Activated T-cell treated with anti-CD3 and anti-CD28 coated beads, Interleukin-2, amount 50 U/mL, for 4 hours (primary cell): ENCODE results near the gene NPHS2. TPM values are rescaled to one million over a fixed set of nuclear protein-coding genes. Genes with fewer than 3 reads are reported as not detected.
"Not testable (repeated sequence)": the region's sequence is repeated elsewhere in the genome, so short reads cannot be mapped to it uniquely, and the experiment has no call there.

Source experiments
- ATAC-seq, 2 donors: fragments of 200-7000 bp; cut with Tn5 transposase; one replicate each; pipeline ENCODE4 v1.10.0; 2021
- DNase-seq: peaks from one replicate; pipeline ENCODE4 v3.0.0-alpha.2; 2020
- H3K27me3 Mint-ChIP-seq: one replicate; pipeline ENCODE4 v1.8.0; 2021; ENCODE audit warnings: low read depth, mixed read lengths
- H3K36me3 Mint-ChIP-seq: one replicate; pipeline ENCODE4 v1.8.0; 2022; ENCODE audit warnings: mixed read lengths; ENCODE audit not compliant: insufficient read depth
- H3K4me1 Mint-ChIP-seq: one replicate; pipeline ENCODE4 v1.8.0; 2021; ENCODE audit warnings: low read depth, mixed read lengths
- H3K4me3 Mint-ChIP-seq: one replicate; pipeline ENCODE4 v1.8.0; 2021; ENCODE audit warnings: mild to moderate bottlenecking, moderate library complexity, mixed read lengths
- H3K9me3 Mint-ChIP-seq: one replicate; pipeline ENCODE4 v1.8.0; 2021; ENCODE audit warnings: mixed read lengths
- total RNA-seq, 3 donors: library from RNA; stranded (reverse); gene quantifications; one replicate each; pipeline ENCODE4 v1.2.1, GENCODE V29; 2021

Gene NPHS2
- total RNA-seq, 3 donors from 2014 or later, result not detected

- Mint-ChIP-seq H3K9me3 (peaks cover 4% of the 10 kb centered on the region), H3K27me3 (peaks cover 49% of the 10 kb centered on the region), H3K36me3 (no peaks in the 10 kb centered on the region), H3K4me3 (no peak overlapping the region), H3K4me1 (peaks cover 4% of the 10 kb centered on the region)
- ATAC-seq, result no peak
- DNase-seq, result no peak
These were observed 761 bp upstream of the NPHS2 start for GRCh38 chr1:179576509-179576908.

GRCh38 chr1:179558078-179558477, 17.7 kb downstream of the NPHS2 start:
- Mint-ChIP-seq H3K4me3 (no peak overlapping the region), H3K27me3 (peaks cover 6% of the 10 kb centered on the region)
- ATAC-seq, result no peak

GRCh38 chr1:179554427-179554826, 21.3 kb downstream of the NPHS2 start:
- no peaks in the 10 kb centered on the region for H3K4me1 Mint-ChIP-seq
- peaks cover 2% of the 10 kb centered on the region for H3K27me3 Mint-ChIP-seq
- no peaks in the 10 kb centered on the region for H3K9me3 Mint-ChIP-seq
- no peak for DNase-seq
- H3K36me3 Mint-ChIP-seq, result no peaks in the 10 kb centered on the region
- H3K4me3 Mint-ChIP-seq, result no peak overlapping the region
- no peak for ATAC-seq

More at GRCh38 chr1:179558078-179558477, 17.7 kb downstream of the NPHS2 start:
- Mint-ChIP-seq H3K9me3 (no peaks in the 10 kb centered on the region), H3K4me1 (no peaks in the 10 kb centered on the region), H3K36me3 (no peaks in the 10 kb centered on the region)
- DNase-seq, result no peak

GRCh38 chr1:179550746-179551682, 24.7 kb downstream of the NPHS2 start:
- H3K27me3 Mint-ChIP-seq, result no peaks in the 10 kb centered on the region
- H3K36me3 Mint-ChIP-seq, result no peaks in the 10 kb centered on the region
- no peak for DNase-seq
- no peak overlapping the region for H3K4me3 Mint-ChIP-seq
- H3K4me1 Mint-ChIP-seq, result no peaks in the 10 kb centered on the region
- ATAC-seq, result no peak
- H3K9me3 Mint-ChIP-seq, result no peaks in the 10 kb centered on the region

GRCh38 chr1:179549368-179549700, 26.4 kb downstream of the NPHS2 start:
- Mint-ChIP-seq H3K4me3 (no peak overlapping the region), H3K9me3 (no peaks in the 10 kb centered on the region), H3K36me3 (no peaks in the 10 kb centered on the region), H3K27me3 (no peaks in the 10 kb centered on the region), H3K4me1 (no peaks in the 10 kb centered on the region)
- DNase-seq, result no peak
- ATAC-seq, result no peak

DNA sequence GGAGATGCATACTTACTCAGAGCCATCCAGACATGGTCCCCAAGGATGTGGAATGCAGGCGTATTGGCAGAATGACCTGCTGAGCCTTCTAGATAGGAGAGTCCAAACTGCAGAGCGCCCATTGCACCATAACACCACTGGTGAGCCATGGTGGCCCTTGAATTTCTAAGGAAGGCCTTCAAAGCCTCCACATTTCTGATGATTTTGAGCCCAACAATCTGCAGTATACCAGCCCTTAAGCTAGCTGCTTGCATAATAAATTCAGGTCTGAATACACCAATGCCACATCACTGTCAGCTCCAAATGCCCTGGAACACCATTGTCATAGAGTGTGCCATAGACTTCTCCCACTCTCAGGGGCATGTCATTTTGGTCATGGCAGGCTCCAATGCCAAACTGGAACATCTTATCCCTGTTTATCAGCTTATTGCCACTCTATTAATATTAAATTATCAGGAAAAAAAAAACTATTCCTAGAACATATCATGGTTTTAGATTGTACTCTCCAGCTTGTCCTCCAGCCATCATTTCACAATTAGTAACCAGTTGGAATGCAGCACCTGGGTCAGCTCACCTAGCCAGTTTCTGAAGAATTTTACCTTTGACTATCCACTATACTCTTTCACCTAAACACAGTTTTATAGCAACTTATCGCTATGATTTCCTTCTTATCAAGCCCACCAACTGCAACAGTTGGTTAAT, 26.9 kb downstream of the NPHS2 start:
- DNase-seq (no peak), ATAC-seq (no peak)
- H3K36me3 Mint-ChIP-seq, result no peaks in the 10 kb centered on the region
- no peaks in the 10 kb centered on the region for H3K4me1 Mint-ChIP-seq
- H3K4me3 Mint-ChIP-seq, result no peak overlapping the region
- H3K27me3 Mint-ChIP-seq, result no peaks in the 10 kb centered on the region
- no peaks in the 10 kb centered on the region for H3K9me3 Mint-ChIP-seq

DNA sequence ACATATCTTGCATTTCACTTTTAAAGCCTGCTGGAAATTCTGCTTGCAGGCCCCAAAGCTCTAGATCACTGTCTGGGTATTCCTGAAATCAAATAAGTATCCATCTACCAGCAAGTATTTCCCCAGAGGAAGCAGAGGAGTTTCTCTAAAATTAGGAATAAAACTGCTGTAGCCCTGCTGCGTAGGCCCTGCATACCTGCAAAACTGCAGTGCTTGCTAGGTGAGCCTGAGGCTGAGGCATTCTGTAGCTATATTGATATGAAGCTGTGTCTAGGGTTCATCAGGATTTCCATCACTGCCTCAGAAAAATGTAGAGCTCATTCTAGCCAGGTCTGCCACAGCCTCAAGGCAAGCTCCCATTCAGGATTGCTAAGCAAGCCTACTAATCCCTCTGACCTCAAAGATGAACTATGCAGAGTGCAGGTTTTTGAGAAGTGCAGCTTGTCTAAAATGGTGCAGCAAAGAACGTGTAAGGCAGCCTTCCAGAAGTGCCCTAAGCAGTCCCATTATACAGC, 28.7 kb downstream of the NPHS2 start:
- Mint-ChIP-seq H3K4me1 (no peaks in the 10 kb centered on the region), H3K36me3 (no peaks in the 10 kb centered on the region), H3K27me3 (peaks cover 3% of the 10 kb centered on the region), H3K4me3 (no peak overlapping the region), H3K9me3 (no peaks in the 10 kb centered on the region)
- no peak for ATAC-seq
- no peak for DNase-seq

- no peak for DNase-seq
- peaks cover 3% of the 10 kb centered on the region for H3K27me3 Mint-ChIP-seq
- H3K9me3 Mint-ChIP-seq, result no peaks in the 10 kb centered on the region
- H3K4me1 Mint-ChIP-seq, result no peaks in the 10 kb centered on the region
- H3K4me3 Mint-ChIP-seq, result no peak overlapping the region
- no peaks in the 10 kb centered on the region for H3K36me3 Mint-ChIP-seq
- no peak for ATAC-seq
These were observed 30.4 kb downstream of the NPHS2 start for GRCh38 chr1:179545321-179545720.

DNA sequence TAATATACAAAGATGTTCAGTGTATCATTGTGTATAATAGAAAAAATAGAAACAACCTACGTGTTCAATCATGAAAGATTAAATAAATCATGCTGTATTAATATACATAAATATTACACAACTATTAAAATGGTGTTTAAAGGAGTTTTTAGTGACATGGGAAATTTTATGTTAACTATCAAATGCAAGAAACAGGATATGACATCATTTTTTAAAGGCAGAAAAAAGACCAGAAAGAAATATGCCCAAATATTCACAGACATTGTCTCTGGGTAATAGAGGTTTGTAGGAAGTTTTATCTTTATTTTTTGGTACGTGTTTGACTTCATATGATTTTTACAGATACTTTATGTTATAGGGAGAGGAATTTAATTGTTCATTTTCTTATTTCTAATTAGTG, 34.0 kb downstream of the NPHS2 start:
- Mint-ChIP-seq H3K36me3 (no peaks in the 10 kb centered on the region), H3K4me1 (no peaks in the 10 kb centered on the region), H3K9me3 (peaks cover 3% of the 10 kb centered on the region), H3K27me3 (peaks cover 3% of the 10 kb centered on the region), H3K4me3 (no peak overlapping the region)
- ATAC-seq (no peak), DNase-seq (no peak)

GRCh38 chr1:179530352-179530751, 45.4 kb downstream of the NPHS2 start:
- DNase-seq, result no peak
- H3K4me3 Mint-ChIP-seq, result no peak overlapping the region
- H3K36me3 Mint-ChIP-seq, result no peaks in the 10 kb centered on the region
- H3K9me3 Mint-ChIP-seq, result no peaks in the 10 kb centered on the region
- ATAC-seq, result no peak
- H3K27me3 Mint-ChIP-seq, result peaks cover 2% of the 10 kb centered on the region
- H3K4me1 Mint-ChIP-seq, result no peaks in the 10 kb centered on the region

GRCh38 chr1:179529482-179530195, 46.1 kb downstream of the NPHS2 start:
- Mint-ChIP-seq H3K4me1 (no peaks in the 10 kb centered on the region), H3K27me3 (peaks cover 2% of the 10 kb centered on the region), H3K4me3 (no peak overlapping the region), H3K36me3 (no peaks in the 10 kb centered on the region), H3K9me3 (no peaks in the 10 kb centered on the region)
- ATAC-seq (no peak), DNase-seq (no peak)

DNA sequence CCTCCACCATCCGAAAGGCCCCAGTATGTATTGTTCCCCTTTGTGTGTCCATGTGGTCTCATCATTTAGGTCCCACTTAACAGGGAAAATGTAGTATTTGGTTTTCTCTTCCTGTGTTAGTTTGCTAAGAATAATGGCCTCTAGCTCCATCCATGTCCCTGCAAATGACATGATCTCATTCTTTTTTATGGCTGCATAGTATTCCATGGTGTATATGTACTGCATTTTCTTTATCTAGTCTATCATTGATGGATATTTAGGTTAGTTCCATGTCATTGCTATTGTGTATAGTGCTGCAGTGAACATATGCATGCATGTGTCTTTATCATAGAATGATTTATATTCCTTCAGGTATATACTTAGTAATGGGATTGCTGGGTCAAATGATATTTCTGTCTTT, 57.2 kb downstream of the NPHS2 start:
- DNase-seq, H3K4me3 Mint-ChIP-seq, H3K36me3 Mint-ChIP-seq, ATAC-seq, H3K27me3 Mint-ChIP-seq, H3K9me3 Mint-ChIP-seq, H3K4me1 Mint-ChIP-seq: not testable (repeated sequence)

- H3K9me3 Mint-ChIP-seq, result peaks cover 7% of the 10 kb centered on the region
- ATAC-seq (no peak), DNase-seq (no peak)
- H3K27me3 Mint-ChIP-seq, result no peaks in the 10 kb centered on the region
- no peaks in the 10 kb centered on the region for H3K36me3 Mint-ChIP-seq
- H3K4me1 Mint-ChIP-seq, result no peaks in the 10 kb centered on the region
- no peak overlapping the region for H3K4me3 Mint-ChIP-seq
These were observed 58.6 kb downstream of the NPHS2 start for GRCh38 chr1:179516976-179517705.

- DNase-seq (no peak), ATAC-seq (no peak)
- no peaks in the 10 kb centered on the region for H3K27me3 Mint-ChIP-seq
- peaks cover 4% of the 10 kb centered on the region for H3K9me3 Mint-ChIP-seq
- H3K4me3 Mint-ChIP-seq, result no peak overlapping the region
- no peaks in the 10 kb centered on the region for H3K36me3 Mint-ChIP-seq
- no peaks in the 10 kb centered on the region for H3K4me1 Mint-ChIP-seq
These were observed 65.7 kb downstream of the NPHS2 start for GRCh38 chr1:179510038-179510437.
